ENCODE results near the gene MAU2.
A peak's percentile ranks its signal among the peaks of the same experiment; 100 is the strongest.
"Not testable (repeated sequence)": the region's sequence is repeated elsewhere in the genome, so short reads cannot be mapped to it uniquely, and the experiment has no call there.

The MAU2 gene

DNA sequence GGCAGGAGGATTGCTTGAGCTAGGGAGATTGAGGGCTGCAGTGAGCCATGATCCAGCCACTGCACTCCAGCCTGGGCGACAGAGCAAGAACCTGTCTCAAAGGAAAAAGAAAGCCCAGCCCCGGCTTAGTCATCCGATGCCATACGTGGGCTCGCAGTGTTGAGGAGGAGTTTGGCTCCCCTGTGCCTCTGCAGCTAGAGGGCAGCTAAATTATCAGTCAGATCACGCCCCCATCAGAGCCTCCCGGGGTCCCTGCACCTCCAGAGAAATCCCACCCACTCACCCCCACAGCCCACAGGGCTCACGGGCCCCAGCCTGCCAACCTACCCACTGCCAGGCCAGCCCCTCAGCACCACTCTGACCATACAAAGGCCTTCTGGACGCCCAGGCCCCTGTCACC, 27.6 kb downstream of the MAU2 start:
- DNase-seq = no peak

DNA sequence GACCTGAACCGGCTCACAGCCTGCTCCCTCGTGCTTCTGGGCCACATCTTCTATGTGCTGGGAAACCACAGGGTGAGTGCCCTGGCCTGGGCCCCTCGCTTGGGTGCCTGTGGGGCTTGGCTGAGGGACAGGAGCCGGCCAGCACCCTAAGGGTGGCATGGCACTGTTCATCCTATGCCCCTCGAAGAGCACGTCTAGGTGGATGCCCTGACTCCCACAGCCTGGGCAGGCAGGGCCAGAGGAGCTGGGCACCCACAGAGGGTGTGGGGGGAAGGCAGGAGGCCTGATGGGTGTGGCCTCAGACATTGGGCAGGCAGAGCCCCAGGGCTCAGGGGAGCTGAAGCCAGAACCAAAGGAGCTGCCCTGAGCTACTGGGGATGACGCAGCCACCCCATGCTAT, 28.7 kb downstream of the MAU2 start:
- DNase-seq = no peak

DNA sequence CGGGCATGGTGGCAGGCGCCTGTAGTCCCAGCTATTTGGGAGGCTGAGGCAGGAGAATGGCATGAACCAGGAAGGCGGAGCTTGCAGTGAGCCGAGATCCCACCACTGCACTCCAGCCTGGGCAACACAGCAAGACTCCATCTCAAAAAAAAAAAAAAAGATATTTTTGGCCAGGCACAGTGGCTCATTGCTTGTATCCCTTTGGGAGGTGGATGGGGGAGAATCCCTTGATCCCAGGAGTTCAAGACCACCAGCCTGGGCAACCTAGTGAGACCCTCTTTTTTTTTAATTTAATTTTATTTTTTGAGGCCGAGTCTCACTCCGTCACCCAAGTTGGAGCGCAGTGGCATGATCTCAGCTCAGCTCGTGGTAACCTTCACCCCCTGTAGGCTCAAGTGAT, 30.1 kb downstream of the MAU2 start:
- DNase-seq = not testable (repeated sequence)

DNA sequence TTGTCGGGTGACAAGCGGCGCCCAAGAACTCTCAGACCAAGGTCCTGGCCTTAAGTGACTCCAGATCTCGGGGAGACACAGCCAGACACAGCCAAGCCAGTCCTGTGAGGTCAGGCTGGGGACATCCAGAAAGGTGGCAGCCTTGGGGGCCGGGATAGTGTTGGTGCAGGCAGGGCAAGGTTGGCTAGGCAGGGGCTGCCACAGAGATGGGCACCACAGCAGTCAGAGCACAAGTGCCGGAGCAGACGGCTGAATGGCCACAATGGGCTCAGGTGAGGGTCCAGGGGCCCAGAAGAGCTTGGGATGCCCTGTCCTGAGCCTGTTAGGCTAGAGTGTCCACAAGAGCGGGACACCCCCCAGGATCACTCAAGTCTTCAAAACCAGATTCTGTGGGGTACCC, 32.2 kb downstream of the MAU2 start:
- no peak for DNase-seq

DNA sequence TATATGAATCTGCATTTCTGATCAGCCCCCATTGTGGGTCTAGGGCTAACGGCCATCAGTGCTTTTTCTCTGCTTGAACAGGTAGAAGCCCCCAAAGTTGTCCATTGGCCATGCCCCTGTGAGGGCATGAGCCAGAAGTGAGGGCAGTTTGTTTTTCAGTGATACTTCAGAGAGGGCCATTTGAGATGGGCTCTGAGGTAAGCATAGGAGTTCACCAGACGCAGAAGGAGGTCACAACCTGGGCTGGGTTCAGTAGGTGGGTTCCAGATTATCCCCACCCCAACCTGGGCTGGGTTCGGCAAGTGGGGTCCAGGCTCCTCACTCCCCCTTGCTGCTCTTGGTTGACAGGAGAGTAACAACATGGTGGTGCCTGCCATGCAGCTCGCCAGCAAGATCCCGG, 33.4 kb downstream of the MAU2 start:
- DNase-seq = no peak

DNA sequence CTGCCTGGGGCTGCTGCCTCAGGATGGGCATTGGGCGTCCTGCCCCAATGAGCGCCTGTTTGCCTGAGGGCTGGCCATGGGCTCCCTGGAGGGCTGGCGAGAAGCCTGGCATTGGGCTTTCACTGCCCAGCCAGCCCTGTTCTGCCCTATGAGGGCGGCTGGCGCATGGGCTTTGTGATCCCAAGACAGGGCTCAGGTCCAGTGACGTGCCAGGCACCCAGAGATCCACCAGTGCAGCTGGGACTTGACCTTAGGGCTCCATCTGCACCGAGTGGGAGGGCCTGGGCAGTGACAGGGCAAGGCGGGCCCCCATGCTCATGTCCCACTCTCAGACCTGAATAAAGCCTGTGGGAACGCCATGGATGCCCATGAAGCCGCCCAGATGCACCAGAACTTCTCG, 34.3 kb downstream of the MAU2 start:
- DNase-seq = no peak

DNA sequence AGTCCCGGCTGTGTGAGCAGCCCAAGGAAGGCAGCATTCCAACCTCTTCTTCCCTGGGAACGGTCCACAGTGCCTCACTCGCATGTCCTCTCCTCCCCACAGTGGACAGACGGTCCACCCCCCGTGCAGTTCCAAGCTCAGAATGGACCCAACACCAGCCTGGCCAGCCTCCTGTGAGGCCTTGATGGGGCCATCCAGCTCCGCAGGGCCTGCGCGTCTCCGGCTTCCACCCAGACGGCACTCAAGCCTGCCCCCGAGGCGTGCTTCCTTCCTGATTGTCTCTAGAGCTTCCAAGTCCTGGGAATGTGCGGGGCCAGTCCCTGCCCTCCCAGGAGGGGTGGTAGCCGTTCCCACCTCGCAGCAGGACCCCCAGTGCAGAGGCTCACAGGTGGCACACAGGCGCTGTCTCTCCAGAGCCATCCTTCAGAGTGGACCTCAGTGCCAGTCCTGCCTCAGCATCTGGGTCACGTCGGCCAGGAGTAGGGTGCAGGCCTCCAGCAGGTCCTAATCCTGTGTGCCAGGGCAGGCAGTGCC, 35.0 kb downstream of the MAU2 start:
- no peak for DNase-seq

DNA sequence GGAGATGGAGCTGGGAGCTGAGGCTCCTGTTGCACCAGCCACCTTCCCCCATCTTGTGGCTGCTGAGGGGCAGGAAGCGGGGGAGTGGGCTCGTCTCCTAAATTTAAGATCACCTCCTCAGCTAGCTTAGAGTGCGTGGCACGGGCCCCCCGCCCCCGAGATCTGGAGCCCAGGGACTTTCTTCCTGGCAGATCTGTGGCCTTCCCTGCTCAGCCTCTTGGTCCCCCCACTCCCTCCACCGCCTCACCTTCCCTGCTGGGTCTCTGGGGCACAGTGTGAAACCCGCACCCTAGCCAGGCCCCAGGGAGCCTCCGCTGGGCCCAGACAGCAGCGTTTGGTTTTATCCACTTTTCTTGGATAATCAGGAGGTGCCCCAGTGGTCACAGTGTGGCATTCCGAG, 35.9 kb downstream of the MAU2 start:
- DNase-seq = no peak

DNA sequence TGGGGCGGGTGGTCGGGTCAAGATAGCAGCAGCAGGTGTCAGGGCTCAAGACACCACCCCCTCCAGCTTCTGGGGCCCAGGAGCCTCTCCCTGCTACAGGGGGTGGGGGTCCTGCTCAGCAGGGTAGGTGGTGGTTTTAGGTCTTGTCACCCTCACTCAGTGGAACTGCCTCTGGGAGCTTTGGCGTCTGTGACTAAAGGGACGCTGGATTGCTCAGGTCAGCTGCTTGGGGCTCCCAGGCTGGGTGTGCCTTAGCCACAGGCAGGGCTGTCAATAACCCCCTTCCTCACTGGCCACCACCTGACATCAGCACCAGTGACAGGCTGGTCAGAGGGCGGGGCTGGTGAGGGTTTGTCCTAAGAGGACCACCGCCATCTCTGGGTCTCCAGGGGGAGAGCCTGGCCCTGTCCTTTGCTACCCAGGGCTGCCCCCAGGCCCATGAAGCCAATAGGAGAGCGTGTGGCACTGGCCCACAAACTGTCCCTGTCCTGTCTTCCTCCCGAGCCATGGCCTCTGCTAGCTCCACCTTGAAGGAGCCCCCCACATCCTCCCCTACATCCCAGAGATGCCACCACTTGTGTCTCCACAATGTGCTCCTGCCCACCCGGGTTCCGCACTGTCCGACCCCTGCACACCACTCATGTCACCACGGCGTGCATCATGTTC, 36.4 kb downstream of the MAU2 start:
- DNase-seq = no peak

DNA sequence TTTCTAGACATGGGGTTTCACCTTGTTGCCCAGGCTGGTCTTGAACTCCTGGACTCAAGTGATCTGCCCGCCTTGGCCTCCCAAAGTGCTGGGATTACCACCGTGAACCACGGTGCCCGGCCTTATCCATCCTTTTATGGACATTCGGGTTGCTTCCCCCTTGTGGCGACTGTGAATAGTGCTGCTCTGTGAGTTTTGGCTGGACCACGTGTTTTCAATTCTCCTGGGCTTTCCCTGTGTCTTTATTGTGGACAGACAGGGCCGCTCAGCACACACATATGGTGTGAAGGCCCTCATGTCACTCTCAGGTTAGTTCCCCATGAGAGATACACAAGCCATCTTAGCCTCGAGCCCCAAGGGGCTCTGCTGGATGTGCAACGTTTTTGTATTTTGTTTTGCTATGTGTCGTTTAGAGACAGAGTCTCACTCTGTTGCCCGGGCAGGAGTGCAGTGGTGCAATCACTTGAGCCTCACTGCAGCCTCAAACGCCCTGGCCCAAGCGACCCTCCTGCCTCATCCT, 40.5 kb downstream of the MAU2 start:
- peak; percentile 59 for DNase-seq

DNA sequence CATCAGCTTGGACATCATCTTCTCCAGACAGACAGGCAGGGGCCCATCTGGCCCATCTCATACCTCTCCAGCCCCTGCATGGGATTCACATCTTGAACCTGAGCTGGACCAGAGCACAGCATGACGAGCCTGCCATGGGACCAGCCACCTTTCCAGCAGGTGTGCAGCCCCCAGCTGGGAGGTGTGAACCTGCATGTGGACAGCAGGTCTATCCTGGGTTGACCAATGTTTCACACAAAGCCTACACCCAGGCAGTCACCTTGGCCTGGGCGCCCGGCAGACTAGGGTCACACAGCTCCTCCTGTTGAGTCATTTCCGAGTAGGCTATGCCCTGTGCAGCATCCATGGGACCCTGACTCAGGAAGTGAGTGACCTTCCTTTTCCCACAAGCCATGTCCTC, 41.4 kb downstream of the MAU2 start:
- no peak for DNase-seq

DNA sequence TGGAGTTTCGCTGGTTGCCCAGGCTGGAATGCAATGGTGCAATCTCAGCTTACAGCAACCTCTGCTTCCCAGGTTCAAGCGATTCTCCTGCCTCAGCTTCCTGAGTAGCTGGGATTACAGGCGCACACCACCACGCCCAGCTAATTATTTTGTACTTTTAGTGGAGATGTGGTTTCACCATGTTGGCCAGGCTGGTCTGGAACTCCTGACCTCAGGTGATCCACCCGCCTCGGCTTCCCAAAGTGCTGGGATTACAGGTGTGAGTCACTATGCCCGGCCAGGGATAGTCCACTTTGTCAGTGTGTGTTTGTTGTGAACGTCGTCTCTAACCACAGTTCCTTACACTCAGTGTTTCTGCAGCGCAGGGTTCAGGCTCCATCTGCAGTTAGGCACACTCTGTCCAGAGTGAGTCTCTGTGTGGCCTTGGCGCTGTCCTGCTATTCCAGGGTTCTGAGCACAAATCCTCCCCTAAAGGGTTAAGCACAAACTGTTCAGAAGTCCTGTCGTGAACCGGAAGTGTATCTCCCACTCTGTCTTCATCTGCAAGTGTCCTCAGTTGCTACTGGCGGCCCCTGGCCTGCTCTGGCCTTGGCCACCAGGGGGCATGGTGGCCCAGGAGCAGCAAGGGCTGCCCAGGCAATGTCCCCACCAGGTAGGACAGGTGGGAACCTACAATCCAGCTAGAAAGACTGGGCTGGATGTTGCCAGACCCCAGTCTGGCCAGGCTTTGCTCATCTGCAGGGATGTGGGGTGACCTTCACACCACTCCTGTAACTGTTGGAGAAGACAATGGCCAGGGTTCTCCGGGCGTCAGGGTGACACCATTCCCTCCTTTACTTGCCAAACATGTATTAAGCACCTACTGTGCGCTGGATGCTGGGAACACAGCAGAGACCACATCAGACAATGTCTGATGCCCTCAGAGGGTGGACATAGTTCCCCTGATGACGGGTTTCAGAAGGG, 46.1 kb downstream of the MAU2 start:
- DNase-seq = peak; percentile 51

DNA sequence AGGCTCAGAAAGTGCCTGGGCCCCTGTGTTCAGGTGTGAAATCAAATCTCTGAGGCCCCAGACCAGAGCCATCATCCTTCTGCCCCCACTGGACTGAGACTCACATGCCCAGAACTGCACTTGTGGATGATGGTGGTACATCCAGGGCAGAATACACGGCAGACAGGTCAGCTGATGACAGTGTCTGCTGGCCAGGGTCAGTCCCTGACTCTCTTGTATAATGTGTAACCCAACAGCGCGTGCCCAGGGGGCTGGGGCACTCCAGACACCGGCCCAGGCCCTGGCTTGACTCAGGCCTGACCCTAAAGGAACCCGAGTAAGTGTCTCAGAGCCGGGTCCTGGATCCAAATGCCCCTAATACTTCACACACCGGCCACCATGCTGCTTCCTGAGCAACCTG, 47.5 kb downstream of the MAU2 start:
- DNase-seq = no peak

DNA sequence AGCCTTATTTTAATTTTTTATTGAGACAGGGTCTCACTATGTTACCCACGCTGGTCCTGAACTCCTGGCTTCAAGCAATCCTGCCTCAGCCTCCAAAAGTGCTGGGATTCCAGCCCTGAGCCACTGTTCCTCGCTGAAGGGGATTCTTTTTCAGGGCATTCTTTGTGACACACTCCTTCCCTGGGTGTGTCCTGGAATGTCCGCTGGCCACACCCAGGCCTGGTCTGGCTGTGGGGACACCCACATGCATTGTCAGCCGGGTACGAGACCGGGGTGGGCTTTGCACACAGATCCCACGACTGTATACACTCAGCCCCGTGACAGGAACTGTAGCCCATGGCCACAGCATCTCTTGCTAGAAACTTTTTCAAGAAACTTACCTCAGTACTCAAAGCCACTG, 50.4 kb downstream of the MAU2 start:
- no peak for DNase-seq

DNA sequence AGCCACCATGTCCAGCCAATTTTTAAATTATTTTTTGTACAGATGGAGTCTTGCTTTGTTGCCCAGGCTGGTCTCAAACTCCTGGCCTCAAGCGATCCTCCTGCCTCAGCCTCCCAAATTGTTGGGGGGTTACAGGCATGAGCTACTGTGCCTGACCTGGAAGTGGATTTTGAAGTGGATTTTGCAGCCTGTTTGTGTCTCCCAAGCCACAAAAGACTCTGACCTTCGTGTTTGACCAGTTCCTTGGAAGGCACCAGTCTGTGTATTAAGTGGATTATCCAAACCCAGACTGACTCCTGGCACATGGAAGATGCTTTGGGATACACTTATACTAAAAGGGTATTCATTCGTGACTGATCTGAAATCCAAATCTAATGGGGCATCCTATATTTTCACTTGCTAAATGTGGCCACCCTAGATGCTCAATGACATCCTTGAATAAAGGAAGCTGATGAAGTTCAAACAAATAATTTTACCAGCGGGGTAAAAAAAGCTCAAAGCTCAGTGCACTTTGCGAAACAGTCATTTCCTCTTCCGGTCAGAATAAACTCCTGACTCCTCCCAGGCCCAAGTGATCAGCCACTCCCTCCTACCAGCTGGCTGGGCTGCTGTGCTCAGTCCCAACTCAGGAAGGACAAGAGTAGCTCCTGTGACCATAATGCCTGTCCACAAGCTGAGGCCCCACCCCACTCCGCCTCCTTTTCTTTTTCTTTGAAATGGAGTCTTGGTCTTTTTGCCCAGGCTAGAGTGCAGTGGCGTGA, 52.2 kb downstream of the MAU2 start:
- DNase-seq = no peak

DNA sequence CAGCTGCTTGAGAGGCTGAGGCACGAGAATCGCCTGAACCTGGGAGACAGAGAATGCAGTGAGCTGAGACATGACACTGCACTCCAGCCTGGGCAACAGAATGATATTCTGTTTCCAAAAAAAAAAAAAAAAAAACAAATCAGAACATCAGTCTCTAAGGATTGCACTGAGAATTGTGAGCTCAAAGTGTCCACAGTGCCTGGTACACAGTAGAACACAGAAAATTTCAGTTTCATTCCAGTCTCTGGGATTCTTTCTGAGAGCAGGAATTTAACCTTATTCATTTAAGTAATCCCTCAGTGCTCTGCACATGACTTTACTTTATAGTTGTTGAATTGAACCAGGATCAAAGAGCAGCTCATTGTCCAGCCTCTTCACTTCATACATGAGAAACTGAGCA, 58.9 kb downstream of the MAU2 start:
- DNase-seq = no peak

DNA sequence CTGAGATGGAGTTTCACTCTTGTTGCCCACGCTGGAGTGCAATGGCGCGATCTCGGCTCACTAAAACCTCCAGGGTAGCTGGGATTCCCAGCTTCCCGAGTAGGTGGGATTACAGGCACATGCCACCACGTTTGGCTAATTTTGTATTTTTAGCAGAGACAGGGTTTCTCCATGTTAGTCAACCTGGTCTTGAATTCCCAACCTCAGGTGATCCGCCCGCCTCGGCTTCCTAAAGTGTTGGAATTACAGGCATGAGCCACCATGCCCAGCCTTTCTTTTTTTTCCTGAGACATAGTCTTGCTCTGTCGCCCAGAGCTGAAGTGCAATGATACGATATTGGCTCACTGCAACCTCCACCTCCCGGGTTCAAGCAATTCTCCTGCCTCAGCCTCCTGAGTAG, 59.7 kb downstream of the MAU2 start:
- not testable (repeated sequence) for DNase-seq

DNA sequence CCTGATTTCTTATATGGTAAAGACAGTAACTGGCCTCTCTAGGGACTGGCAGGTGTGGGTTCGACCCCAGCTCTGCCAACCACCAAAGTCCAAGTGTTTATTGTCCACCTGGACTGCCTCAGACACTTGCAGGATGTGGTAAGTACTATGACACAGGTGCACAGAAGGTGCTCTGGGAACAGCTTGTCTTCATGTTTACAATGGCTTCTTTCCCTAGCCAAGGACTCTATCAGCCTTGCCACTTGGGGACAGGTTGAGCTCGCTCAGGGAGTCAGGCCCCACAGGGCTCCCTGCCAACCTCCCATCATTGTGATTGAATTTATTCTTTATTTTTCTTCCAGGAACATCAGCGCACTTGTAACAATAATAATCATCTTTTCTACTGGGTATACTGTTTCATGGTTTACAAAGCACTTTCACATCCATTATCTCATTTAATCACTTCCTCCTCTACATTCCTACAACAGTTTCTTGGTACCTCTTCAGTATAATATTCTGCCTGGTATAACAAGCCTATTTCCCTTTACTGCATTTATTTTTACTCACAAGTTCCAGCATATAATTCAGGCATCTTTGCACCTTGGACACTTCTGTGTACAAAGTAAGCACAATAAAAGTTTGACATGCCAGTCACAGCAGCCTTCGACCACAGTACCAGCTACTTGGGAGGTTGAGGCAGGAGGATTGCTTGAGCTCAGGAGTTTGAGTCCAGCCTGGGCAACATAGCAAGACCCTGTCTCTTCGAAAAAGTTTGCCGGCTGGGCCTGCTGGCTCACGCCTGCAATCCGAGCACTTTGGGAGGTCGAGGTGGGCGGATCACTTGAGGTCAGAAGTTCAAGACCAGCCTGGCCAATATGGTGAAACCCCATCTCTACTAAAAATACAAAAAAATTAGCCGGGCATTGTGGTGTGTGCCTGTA, 60.6 kb downstream of the MAU2 start:
- no peak for DNase-seq

DNA sequence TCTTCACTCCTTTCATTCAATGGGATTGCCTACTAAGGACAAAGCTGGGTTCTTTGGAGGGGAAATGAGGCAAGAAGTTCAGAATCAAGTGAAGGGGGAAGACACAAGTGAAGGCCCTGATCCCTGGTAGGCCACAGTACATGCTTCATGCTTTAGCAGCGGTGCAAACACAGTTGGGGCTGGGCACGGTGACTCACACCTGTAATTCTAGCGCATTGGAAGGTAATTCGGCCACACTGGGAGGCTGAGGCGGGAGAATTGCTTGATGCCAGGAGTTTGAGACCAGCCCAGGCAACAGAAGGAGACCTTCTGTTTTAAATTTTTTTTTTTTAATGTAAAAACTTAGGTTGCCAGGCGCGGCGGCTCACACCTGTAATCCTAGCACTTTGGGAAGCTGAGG, 61.5 kb downstream of the MAU2 start:
- DNase-seq = no peak

DNA sequence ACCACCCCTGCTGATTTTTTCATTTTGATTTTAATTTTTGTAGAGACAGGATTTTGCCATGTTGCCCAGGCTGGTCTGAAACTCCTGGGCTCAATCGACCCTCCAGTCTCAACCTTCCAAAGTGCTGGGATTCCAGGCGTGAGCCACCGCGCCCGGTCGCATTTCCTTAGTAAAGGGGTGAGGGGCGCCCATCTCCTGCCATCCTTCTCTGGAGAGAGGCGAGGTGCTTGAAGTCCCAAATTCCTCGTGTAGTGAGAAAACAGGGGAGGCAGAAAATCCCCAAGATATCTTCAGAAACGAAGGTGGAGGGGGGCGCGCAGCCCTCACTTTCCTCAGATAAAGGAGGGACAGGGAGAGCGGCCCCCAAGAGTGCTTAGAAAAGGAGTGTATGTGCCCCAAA, 63.9 kb downstream of the MAU2 start:
- DNase-seq = no peak

DNA sequence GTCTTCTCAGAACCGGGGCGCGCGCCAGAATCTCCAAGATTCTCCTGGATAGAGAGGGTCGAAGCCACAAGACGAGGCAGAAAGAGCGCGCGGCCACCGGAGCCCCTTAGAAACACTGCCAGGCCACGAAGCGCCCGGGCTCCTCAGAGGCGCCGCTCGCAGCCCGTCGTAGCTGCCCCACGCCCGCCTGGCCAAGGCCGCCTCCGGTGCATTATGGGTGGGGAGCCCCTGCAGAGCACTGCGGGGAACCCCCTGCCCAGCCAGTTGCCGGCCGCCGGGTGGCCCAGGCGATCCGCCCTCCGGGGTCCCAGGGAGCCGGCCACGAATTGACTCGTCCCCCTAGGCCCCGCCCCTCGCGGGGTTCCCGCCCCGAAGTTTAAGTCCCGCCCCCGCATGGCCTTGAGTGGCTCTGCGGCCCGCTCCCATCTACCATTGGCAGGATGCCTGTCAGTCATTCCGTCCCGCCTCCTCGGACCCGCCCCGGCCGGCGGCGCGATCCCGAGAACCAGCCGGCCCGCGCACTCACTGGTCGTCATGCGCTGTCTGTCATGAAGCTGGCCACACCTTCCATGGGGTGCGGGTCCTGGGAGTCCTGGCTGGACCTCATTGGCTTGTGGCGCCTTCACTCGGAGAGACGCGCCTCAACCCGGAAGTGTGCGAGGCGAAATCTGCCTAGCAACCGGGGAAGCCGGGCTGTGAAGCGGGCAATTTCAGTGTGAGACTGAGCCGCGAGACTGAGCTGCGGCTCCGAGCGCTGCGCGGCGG, 64.7 kb downstream of the MAU2 start:
- peak; percentile 99 for DNase-seq

All from effector CD8-positive, alpha-beta T cell (primary cell).